Fibroblast of lung (primary cell): ENCODE results near the gene PIGZ. TPM values are rescaled to one million over a fixed set of nuclear protein-coding genes. Genes with fewer than 3 reads are reported as not detected.

ENCODE experiments used
- DNase-seq, 2 donors: peaks; one replicate each; pipeline versions ENCODE4 v3.0.0 to v3.0.0-alpha.2; 2010; ENCODE audit warnings: low read depth in 2 of 2
- H2AFZ ChIP-seq: 2 replicates; pipeline ENCODE4 v1.5.1; 2012; ENCODE audit warnings: low read length, control low read depth, inconsistent platforms
- H3K27ac ChIP-seq: 2 replicates; pipeline ENCODE4 v1.5.1; 2011; ENCODE audit warnings: low read length, control low read depth; ENCODE audit not compliant: insufficient read depth
- H3K27me3 ChIP-seq: 2 replicates; pipeline ENCODE4 v1.5.1; 2011; ENCODE audit warnings: mild to moderate bottlenecking, low read length; ENCODE audit not compliant: control insufficient read depth, insufficient read depth
- H3K36me3 ChIP-seq: 2 replicates; pipeline ENCODE4 v1.5.1; 2011; ENCODE audit warnings: low read length; ENCODE audit not compliant: control insufficient read depth, insufficient read depth
- H3K4me1 ChIP-seq: 2 replicates; pipeline ENCODE4 v1.5.1; 2011; ENCODE audit warnings: low read length; ENCODE audit not compliant: control insufficient read depth, insufficient read depth; ENCODE audit errors: extremely low read depth
- H3K4me2 ChIP-seq: 2 replicates; pipeline ENCODE4 v1.5.1; 2011; ENCODE audit warnings: low read length, control low read depth; ENCODE audit not compliant: insufficient read depth; ENCODE audit errors: extremely low read depth
- H3K4me3 ChIP-seq, 4 experiments: fragments of 200-600 bp in 1 of 4; sonication (generic) in 1 of 4; replicated peaks in 1 of 4; 2 replicates each; pipeline ENCODE4 v1.5.1; 2011 to 2016; ENCODE audit warnings: low read length in 4 of 4, low read depth in 3 of 4, mild to moderate bottlenecking in 3 of 4, control low read depth in 2 of 4, inconsistent platforms in 1 of 4, mixed read lengths in 1 of 4; ENCODE audit not compliant: insufficient read depth in 1 of 4; ENCODE audit errors: control extremely low read depth in 1 of 4
- H3K79me2 ChIP-seq: 2 replicates; pipeline ENCODE4 v1.5.1; 2012; ENCODE audit warnings: mild to moderate bottlenecking, low read length, inconsistent platforms; ENCODE audit not compliant: control insufficient read depth, insufficient read depth
- H3K9ac ChIP-seq: 2 replicates; pipeline ENCODE4 v1.5.1; 2011; ENCODE audit warnings: mild to moderate bottlenecking, low read length, control low read depth; ENCODE audit not compliant: insufficient read depth
- H3K9me3 ChIP-seq: 2 replicates; pipeline ENCODE4 v1.5.1; 2012; ENCODE audit warnings: low read depth, low read length; ENCODE audit not compliant: control insufficient read depth, insufficient read depth
- H4K20me1 ChIP-seq: 2 replicates; pipeline ENCODE4 v1.5.1; 2011; ENCODE audit warnings: low read length; ENCODE audit not compliant: control insufficient read depth, insufficient read depth; ENCODE audit errors: extremely low read depth
- EZH2 ChIP-seq: IDR thresholded peaks from 2 replicates; pipeline ENCODE4 v1.5.1; 2012; ENCODE audit warnings: low read length, control low read depth, mild to moderate bottlenecking; ENCODE audit errors: missing control alignments
- polyA plus RNA-seq, 2 donors: library from polyadenylated mRNA; depleted of rRNA in 1 of 2; stranded (reverse) in 1 of 2; unstranded in 1 of 2; fragments of >200 nt; gene quantifications; 2 replicates each; pipeline ENCODE4 v1.2.1, GENCODE V29; 2011 to 2012; ENCODE audit warnings: missing spikeins in 1 of 2
- total RNA-seq: library from RNA; depleted of rRNA; stranded (reverse); fragments of >200 nt; gene quantifications from 2 replicates; pipeline ENCODE4 v1.2.1, GENCODE V29; 2014
- TF ChIP-seq, protein P1 (sequence below), 2 donors: IDR thresholded peaks in 1 of 2; conservative IDR thresholded peaks in 1 of 2; 1 replicate in 1 of 2; 2 replicates in 1 of 2; pipeline ENCODE4 v1.5.1; 2011 to 2012; ENCODE audit warnings: low read length in 2 of 2, control low read depth in 1 of 2, inconsistent platforms in 1 of 2, low read depth in 1 of 2, mild to moderate bottlenecking in 1 of 2

PIGZ gene
- total and polyA plus RNA-seq, 2 donors (not counting 1 experiment from before 2014, with no cell fraction given) = 0.66 to 2.0 TPM

GRCh38 chr3:196916995-196917394 lies 51.6 kb downstream of the PIGZ start:
- Histone ChIP-seq H3K36me3 (peaks cover 2% of the 10 kb centered on the region), H3K4me2 (no peak overlapping the region), H3K9ac (no peak overlapping the region), H3K9me3 (no peaks in the 10 kb centered on the region), H2AFZ (no peak overlapping the region), H3K4me3 (no peak overlapping the region), H3K27me3 (no peaks in the 10 kb centered on the region), H3K27ac (no peak overlapping the region), H4K20me1 (no peaks in the 10 kb centered on the region), H3K4me1 (no peaks in the 10 kb centered on the region), H3K79me2 (no peaks in the 10 kb centered on the region)
- TF ChIP-seq, protein P1, sequence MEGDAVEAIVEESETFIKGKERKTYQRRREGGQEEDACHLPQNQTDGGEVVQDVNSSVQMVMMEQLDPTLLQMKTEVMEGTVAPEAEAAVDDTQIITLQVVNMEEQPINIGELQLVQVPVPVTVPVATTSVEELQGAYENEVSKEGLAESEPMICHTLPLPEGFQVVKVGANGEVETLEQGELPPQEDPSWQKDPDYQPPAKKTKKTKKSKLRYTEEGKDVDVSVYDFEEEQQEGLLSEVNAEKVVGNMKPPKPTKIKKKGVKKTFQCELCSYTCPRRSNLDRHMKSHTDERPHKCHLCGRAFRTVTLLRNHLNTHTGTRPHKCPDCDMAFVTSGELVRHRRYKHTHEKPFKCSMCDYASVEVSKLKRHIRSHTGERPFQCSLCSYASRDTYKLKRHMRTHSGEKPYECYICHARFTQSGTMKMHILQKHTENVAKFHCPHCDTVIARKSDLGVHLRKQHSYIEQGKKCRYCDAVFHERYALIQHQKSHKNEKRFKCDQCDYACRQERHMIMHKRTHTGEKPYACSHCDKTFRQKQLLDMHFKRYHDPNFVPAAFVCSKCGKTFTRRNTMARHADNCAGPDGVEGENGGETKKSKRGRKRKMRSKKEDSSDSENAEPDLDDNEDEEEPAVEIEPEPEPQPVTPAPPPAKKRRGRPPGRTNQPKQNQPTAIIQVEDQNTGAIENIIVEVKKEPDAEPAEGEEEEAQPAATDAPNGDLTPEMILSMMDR (conservative IDR thresholded peaks at IDR 0.05 in 1 of 2, IDR thresholded peaks at IDR 0.05 in 1 of 2; ENCODE audit: low read depth in 1 of 2, low read length in 2 of 2) = no peak
- TF ChIP-seq EZH2 = no peak
- no peak for DNase-seq

DNA sequence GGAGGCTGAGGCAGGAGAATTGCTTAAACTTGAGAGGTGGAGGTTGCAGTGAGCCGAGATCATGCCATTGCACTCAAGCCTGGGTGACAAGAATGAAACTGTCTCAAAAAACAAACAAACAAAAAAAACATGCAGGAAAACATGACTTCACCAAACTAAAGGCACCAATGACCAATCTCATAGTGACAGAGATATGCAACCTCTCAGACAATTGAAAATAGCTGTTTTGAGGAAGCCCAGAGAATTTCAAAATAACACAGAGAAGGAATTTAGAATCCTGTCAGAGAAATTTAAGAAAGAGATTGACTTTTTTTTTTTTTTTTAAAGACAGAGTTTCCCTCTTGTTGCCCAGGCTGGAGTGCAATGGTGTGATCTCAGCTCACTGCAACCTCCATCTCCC lies 52.4 kb downstream of the PIGZ start:
- no peak for TF ChIP-seq EZH2
- TF ChIP-seq, protein P1 (conservative IDR thresholded peaks at IDR 0.05 in 1 of 2, IDR thresholded peaks at IDR 0.05 in 1 of 2; ENCODE audit: low read depth in 1 of 2, low read length in 2 of 2) = no peak
- no peaks in the 10 kb centered on the region for H3K79me2 ChIP-seq
- H2AFZ ChIP-seq = no peak overlapping the region
- H3K9ac ChIP-seq = no peak overlapping the region
- DNase-seq = no peak
- no peaks in the 10 kb centered on the region for H3K9me3 ChIP-seq
- H4K20me1 ChIP-seq = no peaks in the 10 kb centered on the region
- H3K27ac ChIP-seq = no peak overlapping the region
- no peak overlapping the region for H3K4me3 ChIP-seq
- H3K4me2 ChIP-seq = no peak overlapping the region
- H3K27me3 ChIP-seq = no peaks in the 10 kb centered on the region
- peaks cover 2% of the 10 kb centered on the region for H3K36me3 ChIP-seq
- H3K4me1 ChIP-seq = no peaks in the 10 kb centered on the region

GRCh38 chr3:196915375-196915774 lies 53.3 kb downstream of the PIGZ start:
- Histone ChIP-seq H3K36me3 (peaks cover 2% of the 10 kb centered on the region), H3K79me2 (no peaks in the 10 kb centered on the region), H3K27ac (no peak overlapping the region), H3K4me2 (no peak overlapping the region), H3K4me1 (no peaks in the 10 kb centered on the region), H3K27me3 (no peaks in the 10 kb centered on the region), H4K20me1 (no peaks in the 10 kb centered on the region), H3K9me3 (no peaks in the 10 kb centered on the region), H2AFZ (no peak overlapping the region), H3K4me3 (no peak overlapping the region), H3K9ac (no peak overlapping the region)
- DNase-seq = no peak
- TF ChIP-seq EZH2 = no peak
- TF ChIP-seq, protein P1 (conservative IDR thresholded peaks at IDR 0.05 in 1 of 2, IDR thresholded peaks at IDR 0.05 in 1 of 2; ENCODE audit: low read depth in 1 of 2, low read length in 2 of 2) = no peak
